A549 treated with ZK216348 at 1 μM for 4 hours (cell line): Measurements from ENCODE around the gene QRICH2. TPM values are rescaled to one million over a fixed set of nuclear protein-coding genes. Genes with fewer than 3 reads are reported as not detected.

ENCODE experiments used
- total RNA-seq: library from RNA; stranded (reverse); fragments of 200-300 nt; extraction: Qiagen RNA extraction; gene quantifications from 5 replicates; pipeline ENCODE4 v1.2.3, GENCODE V29; 2022; ENCODE audit warnings: low read depth

Gene QRICH2, protein sequence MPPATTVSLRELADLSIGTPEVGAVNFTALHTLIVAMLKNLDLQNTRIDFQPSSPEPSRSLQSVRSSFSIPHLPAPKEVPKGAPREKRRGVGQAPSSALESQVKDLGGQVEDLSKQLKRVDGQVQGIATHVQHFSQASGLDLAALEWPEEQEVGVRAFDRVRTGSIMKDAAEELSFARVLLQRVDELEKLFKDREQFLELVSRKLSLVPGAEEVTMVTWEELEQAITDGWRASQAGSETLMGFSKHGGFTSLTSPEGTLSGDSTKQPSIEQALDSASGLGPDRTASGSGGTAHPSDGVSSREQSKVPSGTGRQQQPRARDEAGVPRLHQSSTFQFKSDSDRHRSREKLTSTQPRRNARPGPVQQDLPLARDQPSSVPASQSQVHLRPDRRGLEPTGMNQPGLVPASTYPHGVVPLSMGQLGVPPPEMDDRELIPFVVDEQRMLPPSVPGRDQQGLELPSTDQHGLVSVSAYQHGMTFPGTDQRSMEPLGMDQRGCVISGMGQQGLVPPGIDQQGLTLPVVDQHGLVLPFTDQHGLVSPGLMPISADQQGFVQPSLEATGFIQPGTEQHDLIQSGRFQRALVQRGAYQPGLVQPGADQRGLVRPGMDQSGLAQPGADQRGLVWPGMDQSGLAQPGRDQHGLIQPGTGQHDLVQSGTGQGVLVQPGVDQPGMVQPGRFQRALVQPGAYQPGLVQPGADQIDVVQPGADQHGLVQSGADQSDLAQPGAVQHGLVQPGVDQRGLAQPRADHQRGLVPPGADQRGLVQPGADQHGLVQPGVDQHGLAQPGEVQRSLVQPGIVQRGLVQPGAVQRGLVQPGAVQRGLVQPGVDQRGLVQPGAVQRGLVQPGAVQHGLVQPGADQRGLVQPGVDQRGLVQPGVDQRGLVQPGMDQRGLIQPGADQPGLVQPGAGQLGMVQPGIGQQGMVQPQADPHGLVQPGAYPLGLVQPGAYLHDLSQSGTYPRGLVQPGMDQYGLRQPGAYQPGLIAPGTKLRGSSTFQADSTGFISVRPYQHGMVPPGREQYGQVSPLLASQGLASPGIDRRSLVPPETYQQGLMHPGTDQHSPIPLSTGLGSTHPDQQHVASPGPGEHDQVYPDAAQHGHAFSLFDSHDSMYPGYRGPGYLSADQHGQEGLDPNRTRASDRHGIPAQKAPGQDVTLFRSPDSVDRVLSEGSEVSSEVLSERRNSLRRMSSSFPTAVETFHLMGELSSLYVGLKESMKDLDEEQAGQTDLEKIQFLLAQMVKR (N-terminal part only)
- 0.31 to 1.5 TPM (median 1.4 TPM) in 5 replicates for total RNA-seq

GRCh38 chr17:76307966-76308338, at the start of gene QRICH2:
QRICH2 (minus strand) TSS chr17:76308276; CDS start chr17:76307998, 278 bp downstream.

GRCh38 chr17:76353599-76354316, 45.7 kb upstream of the QRICH2 start, which contains the start of gene PRPSAP1:
PRPSAP1 (minus strand) TSS chr17:76353916; CDS start chr17:76353703, 213 bp downstream.

DNA sequence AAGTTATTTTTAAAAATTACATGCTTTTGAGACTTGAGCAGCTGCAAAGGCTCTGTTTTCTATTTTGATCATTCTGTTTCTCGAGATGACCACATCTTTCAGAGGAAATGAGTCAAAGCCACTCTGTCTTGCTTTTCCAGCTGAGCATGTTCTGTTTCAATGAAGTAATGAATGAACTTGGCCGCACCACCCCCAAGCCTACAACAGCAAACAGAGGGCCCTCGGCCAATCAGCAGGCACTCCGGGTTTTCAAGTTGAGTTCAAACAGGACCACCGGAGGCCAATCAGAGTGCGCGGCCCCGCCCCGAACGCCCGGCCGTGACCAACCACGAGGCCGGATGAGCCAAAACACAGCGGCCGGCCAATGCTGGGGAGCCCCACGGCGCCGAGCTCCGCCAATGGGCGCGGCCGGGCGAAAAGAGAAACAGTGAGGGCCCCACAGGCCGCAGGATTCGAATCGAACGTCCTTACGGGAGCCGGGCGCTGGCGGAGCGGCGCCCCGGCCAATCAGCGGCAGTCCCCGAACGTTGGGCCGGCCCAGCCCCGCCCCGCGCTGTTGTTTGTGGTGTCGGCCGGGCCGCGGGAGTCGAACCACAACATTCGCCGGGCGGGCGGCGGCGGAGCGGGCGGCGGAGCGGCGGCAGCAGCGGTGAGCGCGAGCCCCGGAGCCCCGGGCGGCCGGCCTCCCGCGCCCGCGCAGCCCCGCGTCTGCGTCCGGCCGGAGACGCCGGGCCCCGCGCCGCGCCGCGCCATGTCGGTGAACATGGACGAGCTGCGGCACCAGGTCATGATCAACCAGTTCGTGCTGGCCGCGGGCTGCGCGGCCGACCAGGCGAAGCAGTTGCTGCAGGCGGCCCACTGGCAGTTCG, 43.1 kb downstream of the QRICH2 start, which contains the start of gene UBALD2:
TSS of gene UBALD2 (plus strand) at position 594 of the 869 bp plus-strand sequence. CDS start at position 752, 158 bp downstream.

DNA sequence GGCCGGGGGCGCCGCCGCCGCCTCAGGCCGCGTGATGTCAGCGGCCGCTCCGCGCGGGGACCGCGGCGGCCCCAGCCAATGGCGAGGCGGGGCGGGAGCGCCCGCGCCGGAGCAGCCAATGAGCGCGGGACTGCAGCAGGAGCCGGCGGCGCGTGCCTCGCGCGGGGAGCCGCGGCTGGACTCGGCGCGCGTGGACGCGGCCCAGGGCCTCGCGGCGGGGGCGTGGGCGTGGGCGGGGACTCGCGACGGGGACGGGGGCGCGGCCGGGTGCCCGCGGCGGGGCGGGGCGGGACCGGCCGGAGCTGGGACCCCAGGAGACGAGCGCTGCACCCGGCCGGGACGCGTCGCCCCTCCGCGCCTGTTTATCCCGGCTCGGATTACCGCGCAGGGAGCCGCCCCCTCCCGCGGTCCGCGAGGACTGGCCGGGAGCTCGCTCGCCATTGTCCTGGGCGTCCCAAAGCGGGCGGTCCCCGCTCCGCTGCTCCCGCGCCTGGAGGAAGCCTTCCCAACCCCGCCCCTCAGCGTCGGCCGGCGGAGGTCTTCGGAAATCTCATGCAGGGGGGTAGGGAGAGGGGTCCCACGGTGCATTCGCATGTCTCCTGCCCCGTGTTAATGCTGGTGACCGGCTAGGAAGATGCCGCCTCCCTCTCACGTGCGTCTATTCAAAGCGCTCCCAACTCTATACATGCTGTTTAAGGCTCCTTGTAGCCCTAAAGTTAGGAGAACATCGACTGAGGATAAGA, 67.4 kb downstream of the QRICH2 start, which contains the start of gene RNF157:
TSS of gene RNF157 (minus strand) at position 33 of the 743 bp plus-strand sequence. CDS start 253 bp downstream, outside the sequence.

Other genes starting within 250 kb of the QRICH2 start
- 74.3 to 88.7 TPM (median 83.4 TPM) in 5 replicates for gene SRP68, start 235.8 kb downstream of the QRICH2 start, total RNA-seq
- gene GALR2, start 233.5 kb downstream of the QRICH2 start, total RNA-seq, result 0.27 to 2.0 TPM (median 1.7 TPM) in 5 replicates
- gene ZACN, start 229.1 kb downstream of the QRICH2 start, total RNA-seq, result 0.18 to 0.84 TPM (median 0.26 TPM) in 5 replicates
- gene EXOC7, start 204.5 kb downstream of the QRICH2 start, total RNA-seq, result 54.8 to 70.2 TPM (median 67.2 TPM) in 5 replicates
- gene FOXJ1, start 167.0 kb downstream of the QRICH2 start, total RNA-seq, result 0.38 to 0.71 TPM (median 0.55 TPM) in 5 replicates
- 8.0 to 10.1 TPM (median 8.6 TPM) in 5 replicates for gene RNF157, start 67.8 kb downstream of the QRICH2 start, total RNA-seq
- 47.5 to 118 TPM (median 102 TPM) in 5 replicates for gene UBALD2, start 42.9 kb downstream of the QRICH2 start, total RNA-seq
- 54.1 to 68.2 TPM (median 61.5 TPM) in 5 replicates for gene PRPSAP1, start 45.6 kb upstream of the QRICH2 start, total RNA-seq
- 31.3 to 55.5 TPM (median 45.6 TPM) in 5 replicates for gene SPHK1, start 76.3 kb upstream of the QRICH2 start, total RNA-seq
- 20.6 to 35.0 TPM (median 33.9 TPM) in 5 replicates for gene UBE2O, start 144.9 kb upstream of the QRICH2 start, total RNA-seq
- gene AANAT, start 159.3 kb upstream of the QRICH2 start, total RNA-seq, result 0.29 to 0.51 TPM (median 0.37 TPM) in 4 of 5 replicates, not detected in the other
- gene RHBDF2, start 193.1 kb upstream of the QRICH2 start, total RNA-seq, result 38.4 to 72.8 TPM (median 67.5 TPM) in 5 replicates
- 0.81 to 1.4 TPM (median 1.1 TPM) in 5 replicates for gene CYGB, start 229.4 kb upstream of the QRICH2 start, total RNA-seq
- not detected in 5 replicates for gene PRCD, start 231.8 kb upstream of the QRICH2 start, total RNA-seq